Measurements from ENCODE around the gene MED13L.

The MED13L gene

DNA sequence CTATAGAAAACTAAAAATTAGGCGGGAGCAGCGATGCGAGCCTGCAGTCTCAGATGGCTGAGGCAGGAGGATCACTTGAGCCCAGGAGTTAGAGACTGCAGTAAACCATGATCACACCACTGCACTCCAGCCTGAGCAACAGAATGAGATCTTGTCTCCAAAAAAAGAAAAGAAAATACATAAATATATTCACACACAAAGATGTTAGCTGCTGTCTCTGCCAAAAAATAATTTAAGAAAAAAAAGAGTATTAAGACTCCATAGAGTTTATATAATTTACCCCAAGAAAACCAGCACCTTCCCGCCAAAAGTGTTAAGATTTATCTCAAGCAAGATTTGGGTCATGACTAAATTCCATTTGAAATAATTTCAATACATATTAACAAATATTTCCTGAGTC, 102.6 kb downstream of the MED13L start:
- DNase-seq: no peak

DNA sequence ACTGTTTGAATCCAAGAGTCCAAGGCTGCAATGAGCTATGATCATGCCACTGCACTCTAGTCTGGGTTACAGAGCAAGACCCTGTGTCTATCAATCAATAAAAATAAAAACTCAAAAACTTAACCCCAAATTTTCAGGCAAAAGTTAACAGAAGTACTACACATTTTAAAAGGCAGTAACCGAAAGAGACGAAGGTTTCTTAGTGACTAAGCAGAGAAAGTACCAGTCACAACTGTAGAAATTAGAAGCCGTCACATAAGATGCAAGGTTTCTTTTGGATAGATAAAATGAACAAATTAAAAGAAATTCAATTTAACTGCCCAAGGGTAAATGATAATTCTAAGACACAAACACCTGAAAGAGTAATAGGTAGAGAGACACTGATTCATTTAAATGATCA, 103.5 kb downstream of the MED13L start:
- DNase-seq: no peak

DNA sequence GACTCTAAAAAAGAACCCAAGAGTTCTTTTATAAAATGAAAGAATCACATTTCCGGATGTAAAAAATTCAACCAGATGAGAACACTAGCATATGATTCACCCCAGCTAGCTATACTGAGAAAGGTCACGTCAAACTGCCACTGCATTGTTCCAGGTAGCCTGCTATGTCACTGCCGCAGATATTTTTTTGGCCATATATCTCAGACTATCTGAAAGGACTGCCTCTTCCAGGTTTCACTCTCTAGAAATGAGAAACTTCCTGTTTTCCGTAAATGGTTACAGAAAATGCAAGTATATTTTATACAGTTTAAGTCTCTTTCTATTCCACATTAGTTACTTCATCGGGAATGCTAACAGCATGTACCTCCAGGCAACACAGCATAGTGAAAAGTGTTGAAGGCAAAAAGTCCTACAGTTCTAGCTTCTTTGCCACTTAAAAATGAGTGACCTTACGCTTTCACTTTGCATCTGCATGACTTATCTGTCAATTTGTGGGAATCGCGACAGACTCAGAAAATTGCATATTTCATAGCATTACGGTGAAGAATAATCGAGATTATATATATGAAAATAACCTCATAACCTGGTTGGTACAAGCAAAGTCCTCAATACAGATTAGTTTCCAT, 105.2 kb downstream of the MED13L start:
- no peak for DNase-seq

DNA sequence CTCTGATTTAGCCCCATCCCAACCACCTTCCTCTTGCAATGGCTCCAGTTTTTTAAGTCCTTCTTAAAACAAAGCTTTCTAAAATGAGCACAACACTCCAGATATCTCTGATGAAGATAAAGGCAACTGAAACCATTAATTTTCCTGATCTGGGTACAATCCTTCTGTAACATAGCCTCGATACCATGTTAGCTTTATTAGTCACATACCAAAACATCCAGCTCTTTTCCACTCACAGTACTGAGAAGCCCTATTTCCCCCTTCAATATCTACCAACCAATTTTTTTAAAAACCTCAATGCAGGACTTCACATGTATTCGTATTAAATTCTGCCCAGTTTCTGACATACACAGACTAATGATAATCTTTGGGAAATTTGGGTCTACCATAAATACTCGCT, 105.9 kb downstream of the MED13L start:
- no peak for DNase-seq

DNA sequence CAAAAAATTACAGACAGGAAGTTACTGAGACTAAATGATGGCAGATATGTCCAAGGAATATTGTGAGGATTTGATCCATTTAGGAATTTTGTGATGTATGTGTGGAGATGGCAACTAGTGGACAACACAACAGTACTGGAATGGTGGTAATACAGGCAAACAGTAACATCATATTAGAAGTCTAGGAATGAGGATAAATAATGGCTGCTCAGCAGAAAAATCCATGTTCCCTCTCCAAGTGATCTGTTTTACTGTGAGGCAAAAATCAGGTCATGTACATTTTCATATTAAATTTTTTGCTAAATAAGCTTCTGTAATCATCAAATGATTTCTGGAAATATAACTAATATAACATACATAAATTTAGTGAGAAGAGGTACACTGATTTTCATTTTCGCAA, 108.4 kb downstream of the MED13L start:
- DNase-seq: no peak

DNA sequence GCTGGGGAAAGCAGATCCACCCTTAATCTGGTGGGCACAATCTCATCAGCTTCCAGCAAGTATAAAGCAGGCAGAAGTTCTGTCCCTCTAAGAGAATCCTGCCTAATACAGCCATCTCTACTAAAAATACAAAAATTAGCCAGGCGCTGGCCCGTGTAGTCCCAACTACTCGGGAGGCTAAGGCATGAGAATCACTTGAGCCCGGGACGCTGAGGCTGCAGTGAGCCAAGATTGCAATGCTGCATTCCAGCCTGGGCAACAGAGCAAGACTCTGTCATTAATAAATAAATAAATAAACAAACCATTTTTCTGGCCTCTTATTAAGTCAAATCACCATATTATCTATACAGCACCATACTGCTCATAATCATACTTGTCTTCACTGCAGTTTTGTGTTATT, 111.2 kb downstream of the MED13L start:
- no peak for DNase-seq

DNA sequence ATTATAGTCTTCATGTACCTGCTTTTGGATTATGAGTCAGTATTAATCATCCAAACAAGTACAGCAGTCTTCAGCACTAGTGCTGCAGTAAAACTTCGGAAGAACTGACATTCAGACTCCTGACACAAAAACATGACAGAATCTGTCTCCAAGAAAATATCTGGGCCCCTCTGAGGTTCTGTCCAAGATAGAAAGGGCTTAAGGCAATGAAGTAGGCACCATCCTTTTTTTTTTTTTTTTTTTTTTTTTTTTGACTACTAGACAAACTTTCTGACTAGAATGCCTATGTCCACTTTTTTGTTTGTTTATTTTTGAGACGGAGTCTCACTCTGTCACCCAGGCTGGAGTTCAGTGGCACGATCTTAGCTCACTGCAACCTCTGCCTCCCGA, 112.5 kb downstream of the MED13L start:
- no peak for DNase-seq

DNA sequence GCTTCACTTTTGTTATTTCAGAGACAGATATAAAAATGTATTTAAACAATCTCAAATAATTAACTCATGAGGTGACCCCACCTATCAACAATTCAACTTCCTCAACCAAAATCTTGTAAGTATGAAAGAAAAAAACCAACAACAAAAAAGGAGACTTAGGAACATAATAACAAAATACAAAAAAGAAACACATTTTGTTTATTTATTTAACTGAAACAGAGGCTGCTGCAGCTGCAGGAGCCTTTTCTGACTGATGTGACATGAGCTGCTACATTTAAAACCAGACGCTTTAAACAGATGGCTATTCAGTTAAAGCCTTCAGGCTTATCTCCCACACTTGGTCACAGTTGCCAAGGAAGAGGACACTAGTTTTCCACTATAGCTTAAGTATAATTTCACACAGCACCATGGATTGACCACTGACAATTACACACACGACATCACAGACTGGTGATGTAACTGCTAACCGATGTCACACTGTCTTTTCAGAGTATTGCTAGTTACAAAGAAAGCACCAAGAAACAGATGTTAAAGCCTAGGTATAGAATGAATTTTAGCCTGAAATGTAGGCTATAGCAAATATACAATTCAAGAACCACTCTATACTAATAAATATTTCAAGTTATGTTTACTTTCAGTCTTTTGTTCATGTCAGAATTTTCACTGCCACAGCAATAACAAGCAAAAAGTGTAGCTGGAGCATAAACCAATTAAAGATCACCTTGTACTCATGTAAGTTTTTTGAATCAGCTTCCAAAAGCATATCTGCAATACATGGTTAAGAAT, 113.0 kb downstream of the MED13L start:
- DNase-seq: no peak

DNA sequence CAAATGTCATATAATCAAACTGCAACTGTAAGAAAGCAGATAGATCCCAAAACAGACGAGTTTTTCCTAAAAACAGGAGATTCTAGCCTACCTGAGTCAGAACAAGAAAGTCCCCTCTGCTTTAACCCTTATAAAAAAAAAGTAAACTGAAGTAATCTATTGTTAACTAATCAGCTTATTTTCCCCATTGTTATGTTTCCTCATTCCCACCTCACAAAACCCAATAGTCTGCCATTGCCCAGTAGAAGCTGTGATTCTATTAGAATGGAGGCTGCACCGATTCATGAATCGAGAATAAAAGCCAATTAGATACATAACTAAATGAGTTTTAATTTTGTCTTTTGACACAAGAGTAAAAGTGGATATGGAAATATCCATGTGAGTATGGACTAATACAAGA, 115.4 kb downstream of the MED13L start:
- DNase-seq: no peak

DNA sequence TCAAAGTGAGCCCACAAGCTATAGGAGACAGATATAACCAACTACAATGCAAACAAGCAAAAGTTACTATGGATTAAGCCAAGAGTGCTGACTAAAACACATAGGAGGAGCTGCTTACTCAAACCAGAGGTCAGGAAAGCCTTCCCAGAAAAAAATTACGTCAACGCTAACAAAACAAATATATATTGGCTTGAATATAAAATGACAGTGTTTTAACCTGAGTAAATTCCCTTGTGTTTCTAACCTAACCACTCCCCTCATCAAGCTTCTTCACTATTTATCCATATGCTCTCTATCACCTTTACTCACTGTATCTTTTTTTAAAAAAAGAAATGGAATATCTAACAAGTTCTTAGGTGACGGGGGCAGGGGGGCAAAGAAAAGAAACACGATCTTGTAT, 115.9 kb downstream of the MED13L start:
- DNase-seq: no peak

DNA sequence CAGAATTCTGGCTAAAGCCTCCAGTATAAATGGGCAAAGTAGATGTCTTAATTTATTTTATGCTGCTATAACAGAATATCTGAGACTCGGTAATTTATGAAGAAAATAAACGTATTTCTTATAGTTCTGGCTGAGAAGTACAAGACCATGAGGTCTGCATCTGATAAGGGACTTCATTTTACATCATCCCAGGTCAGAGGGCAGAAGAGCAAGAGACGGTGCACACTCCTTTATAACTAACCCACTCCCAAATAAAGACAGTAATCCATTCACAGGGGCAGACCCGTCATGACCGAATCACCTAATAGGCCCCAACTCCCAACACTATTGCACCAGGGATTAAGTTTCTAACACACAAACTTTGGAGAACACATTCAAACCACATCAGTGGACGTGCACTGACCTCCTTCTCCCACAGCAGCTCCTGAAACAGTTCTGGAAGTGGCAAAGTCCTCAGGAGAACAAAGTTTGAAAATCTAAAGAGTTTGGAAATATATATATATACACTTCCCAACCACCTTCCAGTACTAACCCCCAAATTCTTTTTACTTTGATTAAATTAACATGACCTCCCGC, 116.5 kb downstream of the MED13L start:
- no peak for DNase-seq

DNA sequence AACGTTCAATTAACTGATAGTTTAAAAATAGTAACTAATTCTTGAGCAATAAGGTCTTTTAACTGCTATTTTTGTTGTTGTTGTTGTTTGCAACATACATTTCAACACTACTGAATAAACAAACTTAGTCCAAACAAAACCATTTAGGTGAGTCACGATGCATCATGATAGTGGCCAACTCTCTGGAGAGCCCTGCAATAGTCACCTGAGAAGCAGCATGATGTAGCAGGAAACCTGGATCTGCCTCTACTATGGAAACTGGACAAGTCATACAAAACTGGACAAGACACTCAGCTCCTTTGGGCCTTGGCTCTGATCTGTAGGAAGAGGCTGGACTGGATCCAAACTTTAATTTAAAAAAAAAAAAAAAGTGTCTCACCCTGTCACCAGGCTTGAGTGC, 117.3 kb downstream of the MED13L start:
- no peak for DNase-seq

DNA sequence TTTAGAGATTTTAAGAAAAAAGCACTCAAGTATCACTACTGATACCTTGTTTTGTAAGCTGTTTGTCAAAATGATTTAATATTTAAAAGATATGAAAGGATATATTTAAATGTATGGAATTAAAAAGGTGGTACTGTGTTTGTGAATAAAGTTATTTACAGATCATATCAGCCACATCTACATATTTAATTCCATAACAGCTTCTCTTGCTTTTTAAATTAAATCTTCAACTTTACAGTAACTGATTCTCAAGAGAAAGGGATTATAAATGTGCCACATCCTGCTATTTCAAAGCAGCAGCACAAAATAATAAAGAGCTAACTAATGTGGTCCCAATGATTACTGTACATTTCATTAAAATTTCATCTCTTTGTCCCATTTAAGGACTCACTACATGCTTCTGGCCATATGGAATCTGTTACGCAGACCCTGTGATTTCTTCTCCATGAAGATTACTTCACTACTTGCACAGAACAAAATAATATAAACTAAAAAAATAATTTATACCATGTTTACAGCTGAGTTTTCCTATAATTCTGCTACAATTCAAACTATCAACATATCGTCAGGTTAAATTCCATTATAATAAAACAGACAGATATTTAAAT, 117.8 kb downstream of the MED13L start:
- DNase-seq: no peak

DNA sequence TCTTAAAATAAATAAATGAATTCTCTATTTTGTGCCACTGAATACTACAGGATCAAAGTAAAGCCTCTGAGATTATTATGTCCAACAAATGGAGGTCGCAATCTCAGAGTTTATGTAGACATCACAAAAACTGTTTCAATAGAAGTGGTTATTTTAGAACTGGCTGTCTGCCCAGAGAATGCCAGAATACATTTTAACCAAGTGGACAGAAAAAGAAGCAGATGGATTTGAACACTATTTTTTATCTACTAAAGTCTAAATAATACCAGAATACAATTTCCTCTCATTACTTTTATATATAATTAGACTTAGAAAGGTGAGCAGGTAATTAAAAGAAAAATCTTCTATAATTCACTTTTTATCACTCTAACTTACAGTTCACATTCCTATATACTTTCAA, 118.3 kb downstream of the MED13L start:
- DNase-seq: no peak

DNA sequence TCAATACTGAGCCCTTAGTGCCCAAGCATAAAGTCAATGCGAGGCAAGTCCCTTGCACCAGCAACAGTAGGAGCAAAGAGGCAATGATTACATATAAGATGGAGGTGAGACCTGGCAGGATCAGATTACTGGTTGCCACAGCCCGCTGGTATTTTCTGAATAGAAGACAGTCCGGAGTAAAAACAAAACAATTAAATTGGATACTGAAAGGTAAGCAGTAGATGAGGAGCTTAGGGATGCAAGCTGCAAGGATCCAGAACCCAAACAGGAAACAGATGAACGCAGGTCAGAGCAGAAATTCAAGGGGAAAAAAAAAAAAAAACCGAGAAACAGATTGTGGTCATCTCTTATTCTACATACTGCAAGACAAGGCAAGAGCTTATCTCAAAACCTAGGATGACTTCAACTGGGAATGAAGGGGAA, 119.6 kb downstream of the MED13L start:
- DNase-seq: no peak

DNA sequence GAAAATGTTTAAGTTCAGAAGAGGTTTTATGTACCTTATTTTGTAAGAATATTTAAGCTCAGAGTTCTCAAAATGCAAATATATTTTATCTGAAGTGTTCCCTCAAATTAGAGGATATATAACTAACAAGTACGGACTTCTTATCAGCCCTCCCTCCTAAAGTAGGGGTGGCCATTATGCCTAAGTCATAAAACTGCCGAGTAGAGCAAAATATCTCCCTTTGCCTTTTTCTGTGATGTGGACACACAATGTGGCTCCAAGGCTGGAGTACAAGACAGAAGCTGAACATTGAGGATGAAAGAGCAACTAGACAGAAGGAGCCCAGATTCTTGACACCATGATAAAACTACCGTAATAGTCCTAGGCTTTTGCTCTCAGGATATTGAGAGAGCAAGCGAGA, 120.9 kb downstream of the MED13L start:
- no peak for DNase-seq

DNA sequence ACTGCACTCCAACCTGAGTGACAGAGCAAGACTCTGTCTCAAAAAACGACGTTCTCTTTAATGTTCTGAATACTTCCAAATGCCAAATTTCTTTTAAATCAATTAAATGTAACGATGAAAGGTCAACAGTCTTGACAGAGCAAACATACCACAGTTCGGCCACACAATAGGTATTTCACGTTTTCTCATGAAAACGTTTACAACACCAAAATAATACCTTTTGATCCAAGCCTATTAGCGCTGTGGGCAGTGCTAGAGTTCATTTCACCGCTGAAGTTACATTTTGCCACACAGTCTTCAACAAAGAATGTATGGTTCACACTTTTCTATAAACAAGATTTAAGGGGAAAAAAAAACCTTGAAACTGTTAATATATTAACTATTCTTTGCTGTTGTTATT, 122.1 kb downstream of the MED13L start:
- DNase-seq: no peak

DNA sequence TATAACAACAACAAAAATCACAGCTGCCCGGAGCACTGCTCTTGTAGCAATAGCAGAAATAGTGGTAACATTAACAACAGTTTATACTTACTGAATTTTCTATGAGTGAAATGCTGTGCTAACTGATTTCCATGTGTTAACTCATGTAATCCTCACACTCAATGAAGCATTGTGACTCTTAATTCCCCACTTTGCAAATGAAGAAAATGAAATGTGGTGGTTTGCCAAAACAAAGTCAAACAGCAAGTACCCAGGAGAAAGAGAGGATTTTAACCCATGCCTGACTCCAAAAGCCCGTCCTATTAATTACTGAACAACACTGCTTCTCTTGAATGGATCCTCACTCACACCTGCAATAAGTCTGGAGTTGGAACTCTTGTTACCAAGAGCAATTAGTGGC, 123.5 kb downstream of the MED13L start:
- DNase-seq: no peak

DNA sequence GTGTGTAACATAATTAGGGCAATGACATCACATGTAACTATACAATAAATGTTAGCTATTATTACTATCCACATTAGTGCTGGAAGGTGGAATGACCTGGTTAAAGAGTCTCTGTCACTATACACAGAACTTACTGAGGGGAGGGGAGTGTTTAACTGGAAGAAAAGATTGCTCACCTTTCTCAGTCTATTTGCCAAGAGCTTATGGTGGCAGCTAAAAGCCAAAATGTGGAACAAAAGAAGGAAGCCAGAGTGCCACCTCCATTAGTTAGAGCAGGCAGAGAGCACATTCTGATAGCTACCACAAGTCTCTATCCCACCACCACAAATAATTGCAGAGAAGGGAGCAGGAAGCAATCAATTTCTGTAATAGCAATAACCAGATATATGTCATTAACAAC, 124.4 kb downstream of the MED13L start:
- DNase-seq: no peak

DNA sequence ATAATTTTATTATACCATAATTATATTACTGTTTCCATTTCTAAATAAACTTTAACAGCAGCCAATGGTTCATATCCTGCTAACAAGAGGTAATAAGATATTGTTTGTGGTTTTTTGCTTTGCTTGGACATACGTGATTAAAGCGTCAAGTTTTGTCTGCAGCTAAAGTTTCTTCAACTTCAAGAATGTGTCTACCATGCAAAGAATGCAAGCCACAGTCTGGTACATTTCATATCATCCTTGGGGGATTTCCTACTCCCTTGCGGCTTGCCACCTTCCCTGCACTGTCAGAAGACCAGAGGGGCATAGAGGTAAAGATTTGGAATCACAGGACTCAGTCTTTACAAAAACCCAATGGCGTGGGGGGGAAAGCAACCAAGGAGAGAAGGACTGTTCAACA, 125.2 kb downstream of the MED13L start:
- no peak for DNase-seq

DNA sequence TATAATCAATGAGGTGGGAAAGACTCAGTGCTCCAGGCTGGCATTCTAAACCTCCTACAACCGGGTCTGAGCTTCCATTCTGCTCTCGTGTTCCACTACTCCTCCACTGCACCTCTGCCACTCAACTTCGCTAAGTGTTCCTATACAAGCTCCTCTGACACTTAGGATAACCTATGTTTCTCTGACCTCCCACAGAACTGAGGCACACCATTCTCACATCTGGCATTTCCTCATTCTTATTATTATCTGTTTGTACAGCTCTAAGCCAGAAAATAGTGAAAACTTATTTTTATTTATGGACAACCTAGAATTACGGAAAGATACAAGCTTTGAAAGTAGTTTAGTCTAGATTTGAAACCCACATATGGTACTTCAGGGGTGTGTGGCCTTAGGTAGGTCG, 127.0 kb downstream of the MED13L start:
- no peak for DNase-seq

DNA sequence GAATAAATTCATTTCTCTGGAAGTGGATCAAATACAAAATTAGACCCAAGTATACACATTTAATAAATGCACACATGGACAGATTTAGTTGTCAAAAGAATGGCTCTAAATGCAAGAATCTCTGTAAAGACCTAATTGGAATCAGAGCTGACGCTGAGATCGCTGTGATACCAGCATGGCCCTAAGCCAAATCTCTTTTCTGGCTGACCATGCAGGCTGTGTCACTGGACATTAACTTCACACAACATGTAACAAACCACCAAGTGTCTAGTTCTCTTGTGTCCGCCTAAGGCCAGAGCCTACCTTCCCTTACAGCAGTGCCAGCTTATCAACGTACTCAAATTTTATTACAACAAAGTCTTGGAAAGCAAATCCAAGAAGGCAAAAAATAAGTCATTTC, 127.5 kb downstream of the MED13L start:
- DNase-seq: no peak

DNA sequence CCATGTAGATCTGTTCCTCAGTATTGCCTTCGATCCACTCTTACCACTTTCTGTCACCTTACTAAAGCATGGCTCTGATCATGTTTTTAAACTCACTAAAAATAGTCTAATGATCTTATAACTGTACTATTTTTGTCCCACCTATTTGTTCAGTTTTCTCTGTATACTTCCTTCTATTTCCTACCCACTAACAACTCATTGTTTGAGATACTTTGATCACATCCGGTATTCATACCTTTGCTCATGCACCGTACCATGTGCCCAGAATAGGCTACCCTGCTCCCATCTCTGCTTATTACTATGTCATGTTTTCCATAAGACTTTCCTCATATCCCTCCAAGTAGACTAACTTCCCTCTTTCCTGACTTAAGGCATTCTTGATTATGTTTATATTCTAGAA, 128.6 kb downstream of the MED13L start:
- no peak for DNase-seq

DNA sequence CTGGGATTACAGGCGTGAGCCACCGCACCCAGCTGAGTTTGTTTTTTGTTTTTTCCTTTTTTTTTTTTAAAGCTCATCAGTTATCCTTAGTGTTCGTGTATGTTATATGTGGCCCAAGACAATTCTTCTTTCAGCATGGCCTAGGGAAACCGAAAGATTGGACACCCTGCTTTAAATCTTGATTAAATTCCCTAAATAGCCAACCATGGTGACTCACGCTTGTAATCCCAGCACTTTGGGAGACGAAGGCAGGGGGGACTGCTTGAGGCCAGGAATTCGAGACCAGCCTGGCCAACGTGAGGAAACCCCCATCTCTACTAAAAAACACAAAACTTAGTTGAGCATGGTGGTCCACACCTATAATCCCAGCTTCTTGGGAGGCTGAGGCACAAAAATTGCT, 131.1 kb downstream of the MED13L start:
- no peak for DNase-seq
